Measurements from ENCODE around the gene SNX32. TPM values are rescaled to one million over a fixed set of nuclear protein-coding genes. Genes with fewer than 3 reads are reported as not detected.

Gene SNX32
- total and polyA plus RNA-seq, 2 of the 13 experiments (the other 11 are each of a cell fraction or from before 2014, with no cell fraction given) = 0.09 to 0.34 TPM

DNA sequence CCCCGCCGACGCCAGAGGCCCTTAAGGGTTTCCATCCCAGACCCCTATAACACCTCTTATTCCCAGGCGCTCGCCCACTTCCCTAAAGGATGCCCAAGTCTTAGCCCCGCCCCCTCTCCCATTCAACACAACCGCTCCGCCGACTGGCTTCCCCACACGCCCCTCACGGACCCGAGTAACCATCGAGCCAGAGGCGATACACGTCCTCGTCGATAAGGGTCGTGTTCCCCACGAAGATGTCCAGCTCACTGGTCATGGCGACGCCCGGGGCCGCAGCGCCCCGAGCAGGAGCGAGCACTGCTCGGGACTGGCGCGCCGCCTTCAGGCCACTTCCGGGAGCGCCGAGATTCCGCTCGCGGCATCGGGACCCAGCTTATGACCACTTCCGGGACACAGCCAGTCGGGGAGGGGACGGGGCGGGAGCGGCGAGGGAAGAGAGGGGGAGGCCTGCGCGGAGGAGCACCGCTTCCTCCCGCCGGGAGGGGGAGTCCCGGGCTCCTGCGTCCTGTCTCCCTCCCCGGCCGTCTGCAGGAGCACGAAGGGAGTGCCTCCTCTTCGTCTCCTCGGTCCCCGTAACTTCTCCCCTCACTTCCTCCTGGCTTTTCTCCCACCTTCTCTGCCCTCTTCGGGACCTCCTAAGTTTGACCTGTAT, 54.5 kb downstream of the SNX32 start, which contains the start of gene FIBP (continued):
- TF ChIP-seq, protein P1, sequence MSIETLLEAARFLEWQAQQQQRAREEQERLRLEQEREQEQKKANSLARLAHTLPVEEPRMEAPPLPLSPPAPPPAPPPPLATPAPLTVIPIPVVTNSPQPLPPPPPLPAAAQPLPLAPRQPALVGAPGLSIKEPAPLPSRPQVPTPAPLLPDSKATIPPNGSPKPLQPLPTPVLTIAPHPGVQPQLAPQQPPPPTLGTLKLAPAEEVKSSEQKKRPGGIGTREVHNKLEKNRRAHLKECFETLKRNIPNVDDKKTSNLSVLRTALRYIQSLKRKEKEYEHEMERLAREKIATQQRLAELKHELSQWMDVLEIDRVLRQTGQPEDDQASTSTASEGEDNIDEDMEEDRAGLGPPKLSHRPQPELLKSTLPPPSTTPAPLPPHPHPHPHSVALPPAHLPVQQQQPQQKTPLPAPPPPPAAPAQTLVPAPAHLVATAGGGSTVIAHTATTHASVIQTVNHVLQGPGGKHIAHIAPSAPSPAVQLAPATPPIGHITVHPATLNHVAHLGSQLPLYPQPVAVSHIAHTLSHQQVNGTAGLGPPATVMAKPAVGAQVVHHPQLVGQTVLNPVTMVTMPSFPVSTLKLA (IDR thresholded peaks at IDR 0.05) = 0 out of 2 replicates have a peak, but pooled peaks have one; percentile 24
- TF ChIP-seq ZMYM4 (CRISPR knock-in tag; IDR thresholded peaks at IDR 0.05) = peak; percentile 85
- TF ChIP-seq ZNF557 (CRISPR knock-in tag; IDR thresholded peaks at IDR 0.05) = no peak
- TF ChIP-seq ISL2 (CRISPR knock-in tag; IDR thresholded peaks at IDR 0.05) = peak; percentile 72
- TF ChIP-seq MAZ (IDR thresholded peaks at IDR 0.05; ENCODE audit: borderline replicate concordance, low read depth, low read length) = peak; percentile 95
- peak; percentile 84 for TF ChIP-seq MAZ (CRISPR knock-in tag; IDR thresholded peaks at IDR 0.05; ENCODE audit: low read depth)
- TF ChIP-seq POGZ (CRISPR knock-in tag; IDR thresholded peaks at IDR 0.05) = no peak
- no peak for TF ChIP-seq ZNF30 (CRISPR knock-in tag; IDR thresholded peaks at IDR 0.05)
- no peak for TF ChIP-seq MEIS1 (CRISPR knock-in tag; IDR thresholded peaks at IDR 0.05; ENCODE audit: borderline replicate concordance)
- TF ChIP-seq, protein P2, sequence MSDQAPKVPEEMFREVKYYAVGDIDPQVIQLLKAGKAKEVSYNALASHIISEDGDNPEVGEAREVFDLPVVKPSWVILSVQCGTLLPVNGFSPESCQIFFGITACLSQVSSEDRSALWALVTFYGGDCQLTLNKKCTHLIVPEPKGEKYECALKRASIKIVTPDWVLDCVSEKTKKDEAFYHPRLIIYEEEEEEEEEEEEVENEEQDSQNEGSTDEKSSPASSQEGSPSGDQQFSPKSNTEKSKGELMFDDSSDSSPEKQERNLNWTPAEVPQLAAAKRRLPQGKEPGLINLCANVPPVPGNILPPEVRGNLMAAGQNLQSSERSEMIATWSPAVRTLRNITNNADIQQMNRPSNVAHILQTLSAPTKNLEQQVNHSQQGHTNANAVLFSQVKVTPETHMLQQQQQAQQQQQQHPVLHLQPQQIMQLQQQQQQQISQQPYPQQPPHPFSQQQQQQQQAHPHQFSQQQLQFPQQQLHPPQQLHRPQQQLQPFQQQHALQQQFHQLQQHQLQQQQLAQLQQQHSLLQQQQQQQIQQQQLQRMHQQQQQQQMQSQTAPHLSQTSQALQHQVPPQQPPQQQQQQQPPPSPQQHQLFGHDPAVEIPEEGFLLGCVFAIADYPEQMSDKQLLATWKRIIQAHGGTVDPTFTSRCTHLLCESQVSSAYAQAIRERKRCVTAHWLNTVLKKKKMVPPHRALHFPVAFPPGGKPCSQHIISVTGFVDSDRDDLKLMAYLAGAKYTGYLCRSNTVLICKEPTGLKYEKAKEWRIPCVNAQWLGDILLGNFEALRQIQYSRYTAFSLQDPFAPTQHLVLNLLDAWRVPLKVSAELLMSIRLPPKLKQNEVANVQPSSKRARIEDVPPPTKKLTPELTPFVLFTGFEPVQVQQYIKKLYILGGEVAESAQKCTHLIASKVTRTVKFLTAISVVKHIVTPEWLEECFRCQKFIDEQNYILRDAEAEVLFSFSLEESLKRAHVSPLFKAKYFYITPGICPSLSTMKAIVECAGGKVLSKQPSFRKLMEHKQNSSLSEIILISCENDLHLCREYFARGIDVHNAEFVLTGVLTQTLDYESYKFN (CRISPR knock-in tag; conservative IDR thresholded peaks at IDR 0.05) = no peak; the same call in none of the 2 replicates
- no peak; the same call in 1 of the 2 replicates for TF ChIP-seq ZNF274 (CRISPR knock-in tag; IDR thresholded peaks at IDR 0.05)
- TF ChIP-seq, protein P3, sequence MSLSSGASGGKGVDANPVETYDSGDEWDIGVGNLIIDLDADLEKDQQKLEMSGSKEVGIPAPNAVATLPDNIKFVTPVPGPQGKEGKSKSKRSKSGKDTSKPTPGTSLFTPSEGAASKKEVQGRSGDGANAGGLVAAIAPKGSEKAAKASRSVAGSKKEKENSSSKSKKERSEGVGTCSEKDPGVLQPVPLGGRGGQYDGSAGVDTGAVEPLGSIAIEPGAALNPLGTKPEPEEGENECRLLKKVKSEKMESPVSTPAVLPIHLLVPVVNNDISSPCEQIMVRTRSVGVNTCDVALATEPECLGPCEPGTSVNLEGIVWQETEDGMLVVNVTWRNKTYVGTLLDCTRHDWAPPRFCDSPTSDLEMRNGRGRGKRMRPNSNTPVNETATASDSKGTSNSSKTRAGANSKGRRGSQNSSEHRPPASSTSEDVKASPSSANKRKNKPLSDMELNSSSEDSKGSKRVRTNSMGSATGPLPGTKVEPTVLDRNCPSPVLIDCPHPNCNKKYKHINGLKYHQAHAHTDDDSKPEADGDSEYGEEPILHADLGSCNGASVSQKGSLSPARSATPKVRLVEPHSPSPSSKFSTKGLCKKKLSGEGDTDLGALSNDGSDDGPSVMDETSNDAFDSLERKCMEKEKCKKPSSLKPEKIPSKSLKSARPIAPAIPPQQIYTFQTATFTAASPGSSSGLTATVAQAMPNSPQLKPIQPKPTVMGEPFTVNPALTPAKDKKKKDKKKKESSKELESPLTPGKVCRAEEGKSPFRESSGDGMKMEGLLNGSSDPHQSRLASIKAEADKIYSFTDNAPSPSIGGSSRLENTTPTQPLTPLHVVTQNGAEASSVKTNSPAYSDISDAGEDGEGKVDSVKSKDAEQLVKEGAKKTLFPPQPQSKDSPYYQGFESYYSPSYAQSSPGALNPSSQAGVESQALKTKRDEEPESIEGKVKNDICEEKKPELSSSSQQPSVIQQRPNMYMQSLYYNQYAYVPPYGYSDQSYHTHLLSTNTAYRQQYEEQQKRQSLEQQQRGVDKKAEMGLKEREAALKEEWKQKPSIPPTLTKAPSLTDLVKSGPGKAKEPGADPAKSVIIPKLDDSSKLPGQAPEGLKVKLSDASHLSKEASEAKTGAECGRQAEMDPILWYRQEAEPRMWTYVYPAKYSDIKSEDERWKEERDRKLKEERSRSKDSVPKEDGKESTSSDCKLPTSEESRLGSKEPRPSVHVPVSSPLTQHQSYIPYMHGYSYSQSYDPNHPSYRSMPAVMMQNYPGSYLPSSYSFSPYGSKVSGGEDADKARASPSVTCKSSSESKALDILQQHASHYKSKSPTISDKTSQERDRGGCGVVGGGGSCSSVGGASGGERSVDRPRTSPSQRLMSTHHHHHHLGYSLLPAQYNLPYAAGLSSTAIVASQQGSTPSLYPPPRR (CRISPR knock-in tag; IDR thresholded peaks at IDR 0.05; ENCODE audit: borderline replicate concordance) = no peak
- no peak for TF ChIP-seq TSC22D2 (CRISPR knock-in tag; IDR thresholded peaks at IDR 0.05; ENCODE audit: borderline replicate concordance)
- TF ChIP-seq, protein P4, sequence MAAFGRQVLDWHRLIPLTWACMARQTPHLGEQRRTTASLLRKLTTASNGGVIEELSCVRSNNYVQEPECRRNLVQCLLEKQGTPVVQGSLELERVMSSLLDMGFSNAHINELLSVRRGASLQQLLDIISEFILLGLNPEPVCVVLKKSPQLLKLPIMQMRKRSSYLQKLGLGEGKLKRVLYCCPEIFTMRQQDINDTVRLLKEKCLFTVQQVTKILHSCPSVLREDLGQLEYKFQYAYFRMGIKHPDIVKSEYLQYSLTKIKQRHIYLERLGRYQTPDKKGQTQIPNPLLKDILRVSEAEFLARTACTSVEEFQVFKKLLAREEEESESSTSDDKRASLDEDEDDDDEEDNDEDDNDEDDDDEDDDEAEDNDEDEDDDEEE (CRISPR knock-in tag; IDR thresholded peaks at IDR 0.05) = peak; percentile 17; the same call in 1 of the 2 replicates
- peak; percentile 72 for TF ChIP-seq PITX1 (CRISPR knock-in tag; IDR thresholded peaks at IDR 0.05)
- TF ChIP-seq, protein P5, sequence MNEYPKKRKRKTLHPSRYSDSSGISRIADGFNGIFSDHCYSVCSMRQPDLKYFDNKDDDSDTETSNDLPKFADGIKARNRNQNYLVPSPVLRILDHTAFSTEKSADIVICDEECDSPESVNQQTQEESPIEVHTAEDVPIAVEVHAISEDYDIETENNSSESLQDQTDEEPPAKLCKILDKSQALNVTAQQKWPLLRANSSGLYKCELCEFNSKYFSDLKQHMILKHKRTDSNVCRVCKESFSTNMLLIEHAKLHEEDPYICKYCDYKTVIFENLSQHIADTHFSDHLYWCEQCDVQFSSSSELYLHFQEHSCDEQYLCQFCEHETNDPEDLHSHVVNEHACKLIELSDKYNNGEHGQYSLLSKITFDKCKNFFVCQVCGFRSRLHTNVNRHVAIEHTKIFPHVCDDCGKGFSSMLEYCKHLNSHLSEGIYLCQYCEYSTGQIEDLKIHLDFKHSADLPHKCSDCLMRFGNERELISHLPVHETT (CRISPR knock-in tag; conservative IDR thresholded peaks at IDR 0.05) = no peak; the same call in 1 of the 2 replicates
- 0 out of 2 replicates have a peak, but pooled peaks have one; percentile 77 for TF ChIP-seq ZNF567 (CRISPR knock-in tag; IDR thresholded peaks at IDR 0.05; ENCODE audit: borderline replicate concordance)
